WERI-Rb-1 (cell line): Measurements from ENCODE around the gene EBNA1BP2.

ENCODE experiments used
- DNase-seq: peaks from one replicate; pipeline ENCODE4 v3.0.0-alpha.2; 2020
- H3K27ac ChIP-seq: fragments of 250-450 bp; sonication (Bioruptor Pico); 2 replicates; pipeline ENCODE4 v1.5.1; 2020; ENCODE audit warnings: mild to moderate bottlenecking, moderate library complexity
- H3K27me3 ChIP-seq: fragments of 250-450 bp; sonication (Bioruptor Pico); 2 replicates; pipeline ENCODE4 v1.5.1; 2021; ENCODE audit warnings: mild to moderate bottlenecking, low read depth, moderate library complexity; ENCODE audit not compliant: insufficient read depth, severe bottlenecking
- H3K36me3 ChIP-seq: fragments of 250-450 bp; sonication (Bioruptor Pico); 2 replicates; pipeline ENCODE4 v1.5.1; 2020; ENCODE audit warnings: mild to moderate bottlenecking, moderate library complexity
- H3K4me3 ChIP-seq: 2 replicates; pipeline ENCODE4 v1.5.1; 2011; ENCODE audit warnings: low read depth, mild to moderate bottlenecking, control low read depth, low read length
- H3K9me3 ChIP-seq: fragments of 250-450 bp; sonication (Bioruptor Pico); 2 replicates; pipeline ENCODE4 v1.5.1; 2021; ENCODE audit warnings: mild to moderate bottlenecking, moderate library complexity; ENCODE audit not compliant: severe bottlenecking
- TF ChIP-seq, protein P1 (sequence below): IDR thresholded peaks from 2 replicates; pipeline ENCODE4 v1.5.1; 2011; ENCODE audit warnings: low read depth, mild to moderate bottlenecking, control low read depth, inconsistent platforms, low read length

EBNA1BP2 gene

DNA sequence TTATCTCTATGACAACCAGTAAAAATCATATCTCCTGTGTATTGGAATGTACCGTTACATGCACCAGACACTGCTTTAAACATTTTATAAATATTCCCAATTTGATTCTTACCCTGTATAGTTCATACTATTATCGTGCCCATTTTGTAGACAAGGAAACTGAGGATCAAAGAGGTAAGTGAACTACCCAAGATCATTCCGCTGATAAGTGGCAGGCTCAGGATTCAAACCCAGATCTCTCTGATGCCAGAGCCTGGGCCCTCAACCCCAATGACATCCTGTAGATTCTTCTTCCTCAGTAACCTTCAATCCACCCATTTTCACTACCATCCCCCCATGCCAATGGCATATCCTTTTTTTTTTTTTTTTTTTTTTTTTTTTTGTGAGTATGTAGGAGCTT is 12.3 kb upstream of the EBNA1BP2 start:
- DNase-seq, result no peak
- Histone ChIP-seq H3K4me3 (no peak overlapping the region), H3K36me3 (no peaks in the 10 kb centered on the region), H3K9me3 (no peaks in the 10 kb centered on the region), H3K27me3 (no peaks in the 10 kb centered on the region), H3K27ac (no peak overlapping the region)
- TF ChIP-seq, protein P1, sequence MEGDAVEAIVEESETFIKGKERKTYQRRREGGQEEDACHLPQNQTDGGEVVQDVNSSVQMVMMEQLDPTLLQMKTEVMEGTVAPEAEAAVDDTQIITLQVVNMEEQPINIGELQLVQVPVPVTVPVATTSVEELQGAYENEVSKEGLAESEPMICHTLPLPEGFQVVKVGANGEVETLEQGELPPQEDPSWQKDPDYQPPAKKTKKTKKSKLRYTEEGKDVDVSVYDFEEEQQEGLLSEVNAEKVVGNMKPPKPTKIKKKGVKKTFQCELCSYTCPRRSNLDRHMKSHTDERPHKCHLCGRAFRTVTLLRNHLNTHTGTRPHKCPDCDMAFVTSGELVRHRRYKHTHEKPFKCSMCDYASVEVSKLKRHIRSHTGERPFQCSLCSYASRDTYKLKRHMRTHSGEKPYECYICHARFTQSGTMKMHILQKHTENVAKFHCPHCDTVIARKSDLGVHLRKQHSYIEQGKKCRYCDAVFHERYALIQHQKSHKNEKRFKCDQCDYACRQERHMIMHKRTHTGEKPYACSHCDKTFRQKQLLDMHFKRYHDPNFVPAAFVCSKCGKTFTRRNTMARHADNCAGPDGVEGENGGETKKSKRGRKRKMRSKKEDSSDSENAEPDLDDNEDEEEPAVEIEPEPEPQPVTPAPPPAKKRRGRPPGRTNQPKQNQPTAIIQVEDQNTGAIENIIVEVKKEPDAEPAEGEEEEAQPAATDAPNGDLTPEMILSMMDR, result no peak

DNA sequence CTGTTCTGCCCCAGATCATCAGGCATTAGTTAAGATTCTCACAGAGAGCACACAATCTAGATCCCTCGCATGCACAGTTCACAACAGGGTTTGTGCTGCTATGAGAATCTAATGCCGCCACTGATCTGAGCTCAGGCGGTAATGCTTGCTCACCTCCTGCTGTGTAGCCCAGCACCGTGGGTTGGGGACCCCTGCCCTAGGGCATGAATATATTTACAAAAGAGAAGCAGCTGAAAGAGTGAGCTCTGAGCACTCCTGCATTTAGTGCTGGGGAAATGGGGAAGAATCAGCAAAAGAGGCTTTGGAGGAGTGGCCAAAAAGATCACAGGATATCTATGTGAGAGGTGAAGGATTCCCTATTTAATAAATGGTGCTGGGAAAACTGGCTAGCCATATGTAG is 5.6 kb upstream of the EBNA1BP2 start:
- H3K36me3 ChIP-seq, result no peaks in the 10 kb centered on the region
- no peaks in the 10 kb centered on the region for H3K27me3 ChIP-seq
- H3K9me3 ChIP-seq, result no peaks in the 10 kb centered on the region
- DNase-seq, result no peak
- TF ChIP-seq, protein P1, result no peak
- no peak overlapping the region for H3K4me3 ChIP-seq
- no peak overlapping the region for H3K27ac ChIP-seq

DNA sequence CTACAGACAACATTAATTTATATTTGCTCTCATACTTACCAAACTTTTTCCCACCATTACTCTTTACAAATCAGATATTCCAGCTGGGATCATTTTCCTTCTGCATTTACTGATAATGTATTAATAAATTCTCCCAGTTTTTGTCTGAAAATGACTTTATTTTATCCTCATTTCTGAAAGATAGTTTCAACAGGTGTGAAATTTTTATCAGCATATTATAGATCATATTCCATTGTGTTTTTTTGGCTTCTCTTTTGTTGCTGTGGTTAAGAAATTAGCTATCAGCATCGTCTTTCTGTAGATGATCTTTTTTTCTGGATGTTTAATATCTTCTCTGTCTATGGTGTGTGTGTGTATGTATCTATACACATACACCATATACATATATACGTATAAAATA is 2.8 kb upstream of the EBNA1BP2 start:
- H3K27me3 ChIP-seq, result no peaks in the 10 kb centered on the region
- H3K9me3 ChIP-seq, result no peaks in the 10 kb centered on the region
- no peak overlapping the region for H3K4me3 ChIP-seq
- peaks cover 8% of the 10 kb centered on the region for H3K36me3 ChIP-seq
- TF ChIP-seq, protein P1, result no peak
- no peak overlapping the region for H3K27ac ChIP-seq
- no peak for DNase-seq

DNA sequence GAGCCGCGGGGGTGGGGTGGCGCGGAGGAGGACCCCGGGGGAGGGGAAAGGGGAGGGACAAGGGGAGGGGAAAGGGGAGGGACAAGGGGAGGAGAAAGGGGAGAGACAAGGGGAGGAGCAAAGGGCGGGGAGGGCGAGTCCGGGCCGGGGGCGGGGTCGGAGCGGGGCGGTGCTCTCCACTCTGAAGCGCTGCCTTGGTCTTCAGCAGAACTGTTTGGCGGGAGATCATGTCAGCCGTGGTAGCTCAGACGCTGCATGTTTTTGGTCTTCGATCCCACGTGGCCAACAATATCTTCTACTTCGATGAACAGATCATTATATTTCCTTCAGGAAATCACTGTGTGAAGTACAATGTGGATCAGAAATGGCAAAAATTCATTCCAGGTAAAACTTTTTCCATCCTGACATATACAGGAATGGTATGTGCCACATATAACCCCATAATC is 460 bp upstream of the EBNA1BP2 start:
- Histone ChIP-seq H3K27ac (no peak overlapping the region), H3K36me3 (peaks cover 30% of the 10 kb centered on the region), H3K27me3 (no peaks in the 10 kb centered on the region), H3K9me3 (no peaks in the 10 kb centered on the region), H3K4me3 (peak overlapping the region; percentile 73)
- TF ChIP-seq, protein P1, result no peak
- DNase-seq, result peak; percentile 84

DNA sequence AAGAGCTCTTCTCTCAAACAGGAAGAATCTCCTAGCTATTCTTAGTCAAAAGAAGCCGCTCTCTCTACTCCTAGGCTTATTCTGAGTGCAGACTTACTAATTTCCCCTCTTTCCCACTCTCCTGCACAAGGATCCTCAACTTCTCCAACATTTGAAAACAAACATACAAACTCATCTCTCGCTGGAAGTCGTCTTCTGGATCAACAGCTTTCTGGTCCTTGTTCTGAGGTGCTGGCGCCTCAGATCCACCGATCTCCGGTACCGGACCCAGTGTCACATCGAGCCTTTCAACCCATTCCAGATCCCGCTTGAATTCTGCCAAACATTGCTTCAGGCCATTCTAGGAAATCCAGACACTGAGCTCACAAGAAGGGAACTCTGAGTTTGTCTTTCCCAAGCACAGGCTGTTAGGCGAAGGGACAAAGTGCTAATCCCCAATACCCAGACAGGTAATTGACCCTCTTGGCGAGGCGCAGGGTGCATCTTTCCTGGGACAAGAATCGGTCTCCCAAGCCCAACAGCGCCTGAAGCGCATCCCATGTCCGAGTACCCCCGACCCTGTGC is 696 bp downstream of the EBNA1BP2 start:
- H3K9me3 ChIP-seq, result no peaks in the 10 kb centered on the region
- H3K27ac ChIP-seq, result no peak overlapping the region
- H3K4me3 ChIP-seq, result peak overlapping the region; percentile 73
- peaks cover 41% of the 10 kb centered on the region for H3K36me3 ChIP-seq
- DNase-seq, result no peak
- TF ChIP-seq, protein P1, result no peak
- no peaks in the 10 kb centered on the region for H3K27me3 ChIP-seq

DNA sequence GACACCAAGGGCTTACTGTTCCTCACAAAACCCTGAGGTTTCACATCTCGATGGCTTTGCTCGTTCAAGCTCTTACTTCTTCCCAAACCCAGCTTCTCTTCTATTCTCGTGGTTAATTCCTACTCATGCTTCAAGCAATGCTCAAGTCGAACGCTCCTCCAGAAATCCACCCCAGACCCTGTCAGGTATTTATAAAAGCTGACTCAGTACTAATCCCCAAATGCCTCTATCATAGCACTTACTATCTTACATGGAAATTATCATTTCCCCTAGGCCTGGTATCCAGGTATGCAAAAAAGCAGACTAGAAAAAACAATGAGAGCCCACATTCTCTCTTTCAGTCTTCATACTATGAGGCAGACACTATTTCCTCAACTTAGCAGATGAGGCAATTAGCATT is 6.3 kb downstream of the EBNA1BP2 start:
- no peak for DNase-seq
- TF ChIP-seq, protein P1, result no peak
- peaks cover 71% of the 10 kb centered on the region for H3K36me3 ChIP-seq
- H3K27me3 ChIP-seq, result no peaks in the 10 kb centered on the region
- H3K9me3 ChIP-seq, result no peaks in the 10 kb centered on the region
- H3K4me3 ChIP-seq, result no peak overlapping the region
- H3K27ac ChIP-seq, result no peak overlapping the region
